HG03039 (cell line): ENCODE measurements around the gene MACROH2A1.

Source experiments
- ATAC-seq: cut with Tn5 transposase; IDR thresholded peaks from one replicate; pipeline ENCODE4 v1.9.1; 2021; ENCODE audit warnings: mild to moderate bottlenecking, moderate library complexity; ENCODE audit not compliant: unreplicated experiment

Gene MACROH2A1

DNA sequence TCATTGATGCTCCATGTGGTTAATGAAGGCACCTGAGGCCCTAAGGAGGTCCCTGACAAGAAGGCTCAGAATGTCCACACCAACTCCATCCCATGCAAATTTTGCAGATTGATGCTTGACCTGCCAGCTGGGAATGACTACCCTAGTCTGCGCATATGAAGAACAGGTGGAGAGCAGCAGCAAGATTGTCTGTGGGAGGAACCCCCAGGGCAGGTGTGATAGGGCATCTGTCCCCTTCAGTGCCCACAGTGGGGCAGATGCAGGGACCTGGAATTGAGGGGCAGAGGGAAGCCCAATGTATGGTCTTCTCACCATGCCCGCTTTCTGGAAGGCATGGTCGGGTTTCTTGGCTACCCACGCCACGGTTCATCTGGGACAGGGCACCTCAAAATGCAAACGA is 79.6 kb downstream of the MACROH2A1 start:
- no peak for ATAC-seq

GRCh38 chr5:135318924-135319323 is 80.1 kb downstream of the MACROH2A1 start:
- ATAC-seq = no peak

GRCh38 chr5:135318037-135318436 is 81.0 kb downstream of the MACROH2A1 start:
- no peak for ATAC-seq

DNA sequence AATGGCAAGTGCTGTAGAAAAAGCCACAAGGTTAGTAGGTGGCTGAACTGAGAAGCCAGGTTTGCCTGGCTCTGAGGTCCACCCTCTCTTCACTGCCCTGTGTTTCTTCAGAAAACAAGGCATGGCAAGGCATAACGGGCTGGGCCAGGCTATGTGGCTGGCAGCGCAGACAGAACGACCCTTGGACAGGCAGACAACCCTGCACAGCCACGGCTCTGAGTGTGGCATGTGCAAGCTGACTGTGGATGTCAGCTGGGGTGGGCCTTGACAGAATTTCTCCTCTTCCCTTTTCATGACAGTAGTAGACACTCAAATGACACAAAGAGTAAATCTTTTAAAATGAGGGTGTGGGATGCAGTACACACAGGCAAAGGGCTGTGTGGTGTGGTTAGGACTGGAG is 81.7 kb downstream of the MACROH2A1 start:
- no peak for ATAC-seq

- ATAC-seq = no peak
Measured at GRCh38 chr5:135315386-135315785, 83.6 kb downstream of the MACROH2A1 start.

- ATAC-seq = no peak
Measured at GRCh38 chr5:135313946-135314345, 85.1 kb downstream of the MACROH2A1 start.

GRCh38 chr5:135313405-135313804 is 85.6 kb downstream of the MACROH2A1 start:
- ATAC-seq = no peak

GRCh38 chr5:135312255-135312935 is 86.6 kb downstream of the MACROH2A1 start:
- no peak for ATAC-seq

GRCh38 chr5:135310328-135310989 is 88.6 kb downstream of the MACROH2A1 start:
- ATAC-seq = no peak

DNA sequence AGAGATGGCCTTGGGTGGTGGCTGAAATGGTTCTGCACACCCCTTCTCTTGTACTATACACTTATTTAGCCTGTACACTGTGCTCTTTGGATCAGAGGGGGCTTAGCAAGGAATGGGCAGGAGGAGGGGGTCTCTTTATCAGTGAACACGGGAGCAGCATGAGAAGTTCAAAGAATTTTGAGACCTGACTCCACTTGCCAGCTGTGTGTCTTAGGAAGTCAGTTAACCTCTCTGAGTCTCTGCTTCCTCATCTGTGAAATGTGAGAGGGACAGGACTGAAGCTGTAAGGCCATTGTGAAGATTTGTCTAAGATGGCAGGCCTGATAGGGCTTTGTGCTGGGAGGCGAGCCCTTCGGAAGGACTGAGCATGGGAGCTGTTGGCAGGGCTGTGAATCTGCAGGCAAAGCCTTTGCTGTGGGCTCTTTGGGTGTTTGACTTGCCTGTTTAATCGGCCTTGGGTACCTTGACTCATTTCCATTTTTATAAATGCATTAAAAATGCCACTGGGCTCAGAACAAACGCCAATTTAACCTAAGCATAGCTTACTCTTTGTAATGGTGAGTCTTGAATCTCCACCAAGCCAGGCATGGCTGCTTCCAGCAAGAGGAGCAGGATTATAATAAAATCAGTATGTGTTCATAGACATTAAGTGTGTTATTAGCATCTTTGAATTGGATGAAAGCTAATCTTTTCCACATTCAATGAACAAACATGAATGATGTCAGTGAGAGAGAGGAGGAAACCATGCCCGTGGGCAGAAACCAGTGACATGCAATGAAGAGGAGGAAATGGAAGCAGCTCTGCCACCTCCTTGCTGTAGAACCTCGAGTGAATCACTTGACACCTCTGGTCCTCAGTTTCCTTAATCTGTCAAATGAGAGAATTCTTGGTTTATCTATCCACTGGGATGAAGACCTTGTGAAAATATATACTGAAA is 89.4 kb downstream of the MACROH2A1 start:
- no peak for ATAC-seq

DNA sequence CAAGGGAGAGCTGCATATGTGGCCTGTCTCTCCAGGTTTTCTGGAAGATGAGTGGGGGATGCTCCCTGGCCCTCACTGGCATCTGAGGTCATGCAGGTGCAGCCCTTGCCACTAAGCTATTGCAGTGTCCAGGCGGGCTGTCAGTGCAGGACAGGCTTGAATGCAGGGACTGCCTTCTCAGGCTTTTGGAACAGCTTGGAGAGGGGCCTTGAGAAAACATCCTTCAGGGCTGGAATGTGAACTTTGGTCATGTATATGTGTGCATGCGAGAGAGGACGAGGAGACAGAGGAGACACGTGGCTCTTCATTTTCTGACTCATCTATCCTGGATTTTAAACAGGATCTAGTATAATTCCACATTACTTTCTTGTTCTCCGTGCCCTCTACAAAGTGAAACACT is 90.3 kb downstream of the MACROH2A1 start:
- ATAC-seq = no peak

DNA sequence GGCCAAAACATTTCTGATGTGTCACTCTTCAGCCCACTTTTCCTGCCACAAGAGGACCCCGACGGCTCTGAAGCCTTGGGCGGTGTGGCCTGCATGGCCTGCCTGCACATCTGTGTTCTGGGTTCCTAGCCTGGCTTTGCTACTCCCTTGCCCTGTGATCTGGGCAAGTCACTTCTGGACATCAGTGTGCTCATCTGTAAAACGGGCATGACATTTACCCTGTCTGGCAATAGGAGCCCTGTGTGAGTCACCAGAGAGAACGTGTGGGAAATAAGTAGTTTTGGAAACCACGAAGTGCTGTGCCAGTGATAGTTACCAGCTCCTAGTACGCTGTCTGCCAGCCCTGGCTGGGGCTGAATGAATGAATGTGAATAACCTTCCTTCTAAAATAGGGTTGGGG is 90.8 kb downstream of the MACROH2A1 start:
- no peak for ATAC-seq

- ATAC-seq = no peak
Measured at GRCh38 chr5:135307143-135307903, 91.7 kb downstream of the MACROH2A1 start.

DNA sequence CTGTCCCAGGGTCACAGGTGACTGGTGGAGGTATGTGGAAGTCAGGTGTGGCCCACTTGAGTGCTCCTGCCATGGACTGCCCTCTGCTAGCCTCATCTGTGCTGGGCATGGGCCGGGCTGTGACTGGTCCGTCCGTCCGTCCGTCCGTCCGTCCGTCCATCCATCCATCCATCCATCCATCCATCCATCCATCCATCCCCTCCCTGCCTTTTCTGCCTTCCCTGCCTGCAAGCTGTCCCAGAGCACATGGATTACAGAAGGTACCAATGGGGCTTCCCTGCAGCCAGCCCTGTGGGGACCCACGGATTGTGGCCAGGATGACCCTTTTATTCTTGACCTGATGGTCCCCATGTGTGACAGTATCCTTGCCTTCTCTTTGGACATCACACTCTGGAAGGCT is 92.5 kb downstream of the MACROH2A1 start:
- no peak for ATAC-seq

DNA sequence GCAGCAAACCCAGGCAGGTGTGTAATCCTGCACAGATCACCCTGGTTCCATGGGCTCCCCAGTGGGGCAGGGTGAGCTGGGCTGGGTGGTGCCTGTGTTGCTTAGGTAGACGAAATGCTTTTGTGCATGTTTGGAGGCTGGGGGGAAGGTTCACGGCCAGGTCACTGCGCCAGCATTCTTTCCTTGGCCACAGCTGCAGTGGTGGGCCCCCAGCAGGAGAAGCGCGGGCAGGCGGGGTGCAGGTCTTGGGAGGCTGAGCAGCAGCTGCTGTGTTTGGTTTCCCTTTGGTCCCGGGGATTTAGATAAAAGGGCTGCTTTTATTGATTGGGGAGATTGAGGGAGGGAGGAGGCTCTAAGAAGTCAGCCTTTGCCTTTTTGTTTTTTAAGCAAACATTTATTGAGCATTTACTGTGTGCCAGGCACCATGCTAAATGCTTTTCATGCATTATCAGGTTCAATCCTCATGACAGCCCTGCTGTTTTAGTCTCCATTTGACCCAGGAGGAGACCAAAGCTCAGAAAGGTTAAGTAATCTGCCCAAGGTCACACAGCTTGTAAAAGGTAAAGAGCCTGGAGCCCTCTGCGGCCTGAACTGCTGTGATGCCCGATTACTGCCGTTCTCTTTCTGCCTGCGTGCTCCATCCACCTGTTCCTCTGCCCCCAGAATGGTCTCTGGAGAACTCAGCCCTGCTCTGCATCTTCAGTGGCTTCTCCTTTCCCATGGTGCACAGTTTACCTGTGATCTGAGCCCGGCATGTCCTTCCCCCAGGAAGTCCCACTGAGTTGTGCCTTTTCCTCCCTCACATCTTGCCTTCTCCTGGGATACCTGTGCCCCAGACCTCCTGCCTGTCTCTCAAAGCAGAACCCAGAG is 94.4 kb downstream of the MACROH2A1 start:
- ATAC-seq = no peak

DNA sequence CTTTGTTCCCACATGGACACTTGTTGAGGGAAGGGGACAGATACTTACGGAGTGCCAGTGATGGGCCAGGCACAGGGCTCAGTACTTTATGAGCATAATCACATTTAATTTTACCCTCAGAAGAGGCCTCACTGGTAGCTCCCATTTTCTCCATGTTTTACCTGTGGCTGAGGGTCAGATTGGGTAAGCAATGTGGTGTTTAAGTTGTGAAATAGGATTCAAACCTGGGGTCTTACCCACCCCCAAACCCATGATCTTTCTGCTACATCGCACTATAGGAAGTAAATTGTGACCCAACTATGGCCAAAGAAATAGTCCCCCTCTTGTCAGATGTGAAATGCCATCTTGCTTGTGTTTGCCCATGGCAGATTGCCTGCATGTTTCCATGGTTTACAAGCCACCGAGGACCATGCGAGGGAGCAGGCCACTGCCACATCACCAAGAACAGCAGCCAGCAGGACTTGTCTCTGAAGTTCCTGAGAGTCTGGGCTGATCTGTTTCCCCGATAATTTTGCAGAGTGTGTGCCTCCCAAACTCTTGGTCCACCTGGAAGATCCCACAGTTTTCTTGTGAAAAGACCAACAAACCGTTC is 95.4 kb downstream of the MACROH2A1 start:
- no peak for ATAC-seq

DNA sequence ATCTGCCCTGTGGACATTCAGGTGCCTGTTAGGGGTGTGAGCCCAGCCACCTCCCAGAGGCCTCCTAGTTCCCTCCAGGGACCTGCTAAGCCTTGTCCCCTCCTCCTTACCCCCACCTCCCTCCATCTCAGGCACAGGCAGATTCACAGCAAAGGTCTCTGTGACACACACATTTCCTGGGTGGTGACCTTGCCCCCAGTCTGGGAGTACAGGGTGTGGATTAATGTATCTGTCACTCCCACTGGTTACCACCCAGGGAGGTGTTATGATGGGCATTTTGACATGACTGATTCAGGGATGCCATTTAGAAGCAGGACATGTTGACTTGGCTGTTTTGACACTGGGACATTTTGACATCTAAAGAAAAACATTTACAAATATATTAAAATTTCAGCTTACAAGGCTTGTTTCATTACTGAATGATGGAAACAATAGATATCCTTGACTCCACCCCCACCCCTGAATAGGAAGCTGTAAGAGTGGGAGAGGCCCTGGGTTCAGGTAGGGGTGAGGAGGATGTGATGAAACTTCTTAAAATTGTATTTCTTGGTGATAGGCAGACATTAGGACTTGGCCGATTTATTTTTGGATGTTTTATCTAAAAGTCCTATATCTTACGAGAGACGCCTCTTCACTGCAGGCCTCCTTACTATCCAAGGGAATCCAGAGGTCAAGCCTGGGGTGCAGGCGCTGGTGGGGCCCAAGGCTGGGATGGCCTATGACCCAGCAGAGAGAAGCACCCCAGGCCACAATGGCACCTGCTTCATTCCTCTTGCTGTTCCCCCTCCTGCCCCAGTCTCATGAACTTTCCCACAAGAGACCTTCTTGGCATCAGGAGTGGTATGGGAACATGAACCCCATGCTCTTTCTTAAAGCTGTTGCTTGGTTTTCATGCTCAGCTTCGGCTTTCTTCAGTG is 101.9 kb downstream of the MACROH2A1 start:
- no peak for ATAC-seq

DNA sequence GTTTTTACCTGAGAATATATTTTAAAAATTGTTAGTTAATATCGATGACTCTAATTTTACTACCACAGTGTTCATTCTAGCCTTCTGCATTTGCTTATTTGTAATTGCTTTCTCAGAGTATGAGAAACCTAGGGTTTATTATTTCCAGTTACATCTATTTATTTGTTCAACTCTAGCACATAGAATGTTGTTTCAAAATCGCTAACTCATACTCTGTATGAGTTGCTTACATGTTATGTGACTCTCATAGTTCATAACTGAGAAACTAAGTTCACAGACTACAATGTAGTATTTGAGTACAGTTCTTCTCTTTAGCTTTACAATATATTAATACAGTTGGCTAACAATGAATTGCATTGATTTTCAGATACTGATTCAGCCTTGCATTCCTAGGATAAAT is 103.2 kb downstream of the MACROH2A1 start:
- ATAC-seq = no peak

DNA sequence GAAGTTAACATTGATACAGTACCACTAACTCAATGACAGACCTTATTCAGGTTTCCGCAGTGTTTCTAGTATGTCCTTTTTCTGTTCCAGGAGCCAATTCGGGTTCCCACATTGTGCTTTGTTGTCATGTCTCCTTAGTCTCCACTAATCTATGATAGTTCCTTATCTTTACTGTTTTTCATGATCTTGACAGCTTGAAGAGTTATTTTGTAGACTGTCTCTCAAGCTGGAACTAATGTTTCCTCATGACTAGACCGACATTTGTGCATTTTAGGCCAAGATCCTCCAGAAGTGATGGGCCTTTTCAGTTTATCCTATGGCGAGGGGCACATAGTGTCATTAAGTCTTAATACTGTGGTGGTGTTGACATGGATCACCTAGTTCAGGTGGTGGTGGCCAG is 104.2 kb downstream of the MACROH2A1 start:
- no peak for ATAC-seq
